K562 (cell line): ENCODE results near the gene SLC25A44. TPM values are rescaled to one million over a fixed set of nuclear protein-coding genes. Genes with fewer than 3 reads are reported as not detected.
"Not testable (repeated sequence)": the region's sequence is repeated elsewhere in the genome, so short reads cannot be mapped to it uniquely, and the experiment has no call there.

ENCODE experiments used
- ATAC-seq: fragments of 200-7000 bp; cut with Tn5 transposase; 3 replicates; pipeline ENCODE4 v1.9.1; 2020; ENCODE audit warnings: moderate library complexity
- BruUV-seq: library from RNA; stranded (reverse); fragments of 400-500 nt; replicated peaks from 2 replicates; lab custom pipeline; 2021; lab: Mats Ljungman, UMichigan
- CTCF ChIA-PET: fragments of 300-600 bp; formaldehyde crosslinking; extraction: SDS; loops from one replicate; lab custom pipeline; 2021; ENCODE audit warnings: low intra/inter-chr PET ratio; lab: Yijun Ruan, JAX
- POLR2A ChIA-PET: fragments of 300-600, 350-650 bp; sonication (Branson Sonifier 250); formaldehyde crosslinking; extraction: SDS; loops from one replicate; lab custom pipeline; 2021; ENCODE audit warnings: antibody characterized with exemption, inconsistent platforms; lab: Yijun Ruan, JAX
- DNase-seq, 4 experiments: peaks; one replicate each; pipeline versions ENCODE4 v3.0.0 to v3.0.0-alpha.2; 2011 to 2018; ENCODE audit warnings: low spot score in 3 of 4, mixed read lengths in 3 of 4; ENCODE audit errors: extremely low read depth in 1 of 4
- FAIRE-seq: peaks from 2 replicates; lab custom pipeline; 2011; peaks lifted over from hg19 to GRCh38; lab: Jason Lieb, UNC
- H2AFZ ChIP-seq: 2 replicates; pipeline ENCODE4 v1.6.0; 2011; ENCODE audit warnings: low read depth, low read length, control low read depth, inconsistent platforms
- H3K27ac ChIP-seq: fragments of 200-600 bp; 3 replicates; pipeline ENCODE4 v1.8.0; 2011; ENCODE audit warnings: low read depth, mild to moderate bottlenecking, control low read depth, inconsistent platforms, low read length, moderate library complexity, mixed read lengths; ENCODE audit errors: extremely low read depth
- H3K27me3 ChIP-seq, 2 experiments: fragments of 300-600 bp in 1 of 2; 2 replicates in 1 of 2; 3 replicates in 1 of 2; pipeline versions ENCODE4 v1.6.0 to v1.8.0; 2011; ENCODE audit warnings: inconsistent platforms in 2 of 2, low read length in 2 of 2, mild to moderate bottlenecking in 1 of 2, mixed read lengths in 1 of 2, moderate library complexity in 1 of 2; ENCODE audit not compliant: control insufficient read depth in 2 of 2, insufficient read depth in 2 of 2
- H3K36me3 ChIP-seq: fragments of 300-600 bp; 3 replicates; pipeline ENCODE4 v1.8.0; 2011; ENCODE audit warnings: mild to moderate bottlenecking, low read length, inconsistent platforms; ENCODE audit not compliant: control insufficient read depth, insufficient read depth
- H3K4me1 ChIP-seq, 2 experiments: fragments of 200-600 bp in 1 of 2; replicated peaks in 1 of 2; 2 replicates in 1 of 2; 3 replicates in 1 of 2; pipeline versions ENCODE4 v1.5.1 to v1.8.0; 2011; ENCODE audit warnings: inconsistent platforms in 2 of 2, low read length in 2 of 2, mild to moderate bottlenecking in 1 of 2, mixed read lengths in 1 of 2, moderate library complexity in 1 of 2; ENCODE audit not compliant: control insufficient read depth in 2 of 2, insufficient read depth in 2 of 2
- H3K4me2 ChIP-seq: 2 replicates; pipeline ENCODE4 v1.6.1; 2011; ENCODE audit warnings: low read length, control low read depth, inconsistent platforms, mixed read lengths; ENCODE audit not compliant: insufficient read depth
- H3K4me3 ChIP-seq: fragments of 200-600 bp; sonication (generic), shearing (Covaris generic); 2 replicates; pipeline ENCODE4 v1.5.1; 2016; ENCODE audit warnings: control low read depth, inconsistent platforms
- H3K79me2 ChIP-seq: fragments of 200-600 bp; 3 replicates; pipeline ENCODE4 v1.8.0; 2011; ENCODE audit warnings: low read length, inconsistent platforms; ENCODE audit not compliant: control insufficient read depth, insufficient read depth
- H3K9ac ChIP-seq, 2 experiments: 2 replicates each; pipeline versions ENCODE4 v1.6.0 to v1.6.1; 2011; ENCODE audit warnings: low read depth in 2 of 2, low read length in 2 of 2, control low read depth in 1 of 2, inconsistent platforms in 1 of 2, mild to moderate bottlenecking in 1 of 2, mixed read lengths in 1 of 2; ENCODE audit not compliant: insufficient read depth in 1 of 2
- H3K9me1 ChIP-seq: one replicate; pipeline ENCODE4 v1.6.0; 2011; ENCODE audit warnings: inconsistent platforms, mild to moderate bottlenecking, low read length, moderate library complexity; ENCODE audit not compliant: control insufficient read depth, insufficient read depth
- H3K9me3 ChIP-seq: replicated peaks from 2 replicates; pipeline ENCODE4 v1.5.1; 2011; ENCODE audit warnings: low read depth, low read length, inconsistent platforms; ENCODE audit not compliant: control insufficient read depth, insufficient read depth
- H4K20me1 ChIP-seq: replicated peaks from 2 replicates; pipeline ENCODE4 v1.6.1; 2011; ENCODE audit warnings: low read length, inconsistent platforms, mixed read lengths; ENCODE audit not compliant: control insufficient read depth, insufficient read depth
- ARID1B ChIP-seq: fragments of 450-650 bp; IDR thresholded peaks from 2 replicates; pipeline ENCODE4 v1.6.1; 2016; ENCODE audit warnings: antibody characterized with exemption, mild to moderate bottlenecking, inconsistent platforms
- ATF3 ChIP-seq, 2 experiments: fragments of 450-650 bp in 1 of 2; sonication (generic) in 1 of 2; formaldehyde crosslinking in 1 of 2; IDR thresholded peaks in 1 of 2; conservative IDR thresholded peaks in 1 of 2; 2 replicates each; pipeline versions ENCODE4 v1.6.1 to v1.8.1; 2016 to 2023; ENCODE audit warnings: mild to moderate bottlenecking in 2 of 2, moderate library complexity in 2 of 2, inconsistent platforms in 1 of 2, missing genetic modification reagents in 1 of 2
- ATF4 ChIP-seq: fragments of 450-650 bp; formaldehyde crosslinking; IDR thresholded peaks from 2 replicates; pipeline ENCODE4 v1.4.0; 2022; ENCODE audit warnings: mild to moderate bottlenecking, moderate library complexity
- ATF7 ChIP-seq: fragments of 450-650 bp; IDR thresholded peaks from 2 replicates; pipeline ENCODE4 v1.7.1; 2014; ENCODE audit warnings: mild to moderate bottlenecking, moderate library complexity
- RFX1 ChIP-seq: fragments of 450-650 bp; IDR thresholded peaks from 2 replicates; pipeline ENCODE4 v1.6.1; 2016; ENCODE audit warnings: mild to moderate bottlenecking, moderate library complexity
- SMARCA4 ChIP-seq: fragments of 450-650 bp; IDR thresholded peaks from 2 replicates; pipeline ENCODE4 v1.6.1; 2016
- whole genome bisulfite sequencing: fragments of 100-300 bp; shearing (Covaris generic); methylation state at CpG from one replicate; pipeline ENCODE4 v1.1.6; 2016; ENCODE audit warnings: low coverage, mixed read lengths; ENCODE audit not compliant: insufficient coverage; ENCODE audit errors: missing lambda C conversion rate; 5-methylcytosine and 5-hydroxymethylcytosine counted together
- in situ Hi-C: fragments of 300-500 bp; cut with MboI; formaldehyde crosslinking; loops from 4 replicates; pipeline ENCODE4 v1.15.0; 2018; ENCODE audit warnings: inconsistent platforms, mixed read lengths
- intact Hi-C: fragments of 100-400 bp; cut with micrococcal nuclease; formaldehyde crosslinking; loops from 2 replicates; pipeline ENCODE4 v1.14.2; 2022
- polyA plus RNA-seq, 8 experiments: library from polyadenylated mRNA; depleted of rRNA in 4 of 8; stranded (reverse) in 5 of 8; unstranded in 3 of 8; fragments of >200 nt; fragmentation: Nextera tagmentation in 2 of 8; fragmentation: Illumina TruSeq in 1 of 8; extraction: Ambion mirVana in 2 of 8; extraction: Trizol in 1 of 8; gene quantifications; 2 replicates each; pipeline versions ENCODE4 v1.2.1 to v1.2.3, GENCODE V29; 2011 to 2014; ENCODE audit warnings: inconsistent platforms in 1 of 8, missing spikeins in 1 of 8
- total RNA-seq, 7 experiments: library from RNA; depleted of rRNA in 6 of 7; stranded (reverse); fragments of >200 nt in 6 of 7; fragmentation: Illumina TruSeq in 2 of 7; extraction: Trizol in 2 of 7; gene quantifications; 2 replicates each; pipeline versions ENCODE4 v1.2.1 to v1.2.3, GENCODE V29; 2011 to 2021; ENCODE audit warnings: low replicate concordance in 1 of 7

SLC25A44 gene
- total and polyA plus RNA-seq, 9 of the 15 experiments (the other 6 are each of a cell fraction or from before 2014, with no cell fraction given): 4.4 to 22.8 (median 12.5) TPM

GRCh38 chr1:156186347-156187177 is 7.3 kb upstream of the SLC25A44 start (continued):
- TF ChIP-seq ATF4 (CRISPR knock-in tag): peak; percentile 78
- TF ChIP-seq RFX1: peak; percentile 43
- peak; percentile 96 for TF ChIP-seq ATF3 (IDR thresholded peaks at IDR 0.05)
- TF ChIP-seq ATF3 (CRISPR knock-in tag; conservative IDR thresholded peaks at IDR 0.05): not testable (repeated sequence)
- 0 out of 2 replicates have a peak, but pooled peaks have one; percentile 33 for TF ChIP-seq SMARCA4
- TF ChIP-seq ATF7: peak; percentile 89
- peak; percentile 14; the same call in 1 of the 2 replicates for TF ChIP-seq ARID1B

GRCh38 chr1:156190265-156190664 is 3.6 kb upstream of the SLC25A44 start:
- H3K9ac ChIP-seq, BruUV-seq, DNase-seq, POLR2A ChIA-PET, ATAC-seq, H3K27ac ChIP-seq, in situ Hi-C loops, H3K4me2 ChIP-seq, H3K4me3 ChIP-seq, H3K9me3 ChIP-seq, H4K20me1 ChIP-seq, H3K9me1 ChIP-seq, H3K36me3 ChIP-seq, FAIRE-seq, CTCF ChIA-PET, H2AFZ ChIP-seq, H3K27me3 ChIP-seq: not testable (repeated sequence)
- intact Hi-C loops: loop anchor here (5.0 kb wide), 1 partner anchor 43 kb away; no protein-coding TSS in a partner anchor
- H3K4me1 ChIP-seq: peaks cover 4 to 15% of the 10 kb centered on the region in 2 experiments
- WGBS: 60% methylated on average over 4 of the region's 4 CpGs
- peaks cover 18% of the 10 kb centered on the region for H3K79me2 ChIP-seq
